K562 (cell line): Measurements from ENCODE around the gene CACNA1A. TPM values are rescaled to one million over a fixed set of nuclear protein-coding genes. Genes with fewer than 3 reads are reported as not detected.
A peak's percentile ranks its signal among the peaks of the same experiment; 100 is the strongest.

Experiments
- ASH1L ChIP-seq: fragments of 450-650 bp; IDR thresholded peaks from 2 replicates; pipeline ENCODE4 v1.6.1; 2018; ENCODE audit warnings: borderline replicate concordance, mild to moderate bottlenecking, low read depth; ENCODE audit not compliant: partially characterized antibody
- BDP1 ChIP-seq: IDR thresholded peaks from 3 replicates; pipeline ENCODE4 v1.6.1; 2011; ENCODE audit not compliant: insufficient read length, insufficient read depth
- CEBPB ChIP-seq: fragments of 450-650 bp; IDR thresholded peaks from 2 replicates; pipeline ENCODE4 v1.6.1; 2016; ENCODE audit warnings: missing genetic modification characterization, missing compliant biosample characterization
- ETV1 ChIP-seq: fragments of 450-650 bp; conservative IDR thresholded peaks from 2 replicates; pipeline ENCODE4 v1.6.1; 2016; ENCODE audit warnings: missing genetic modification characterization, control low read depth, low read depth, missing compliant biosample characterization
- FOXA1 ChIP-seq: fragments of 450-650 bp; IDR thresholded peaks from 2 replicates; pipeline ENCODE4 v1.6.1; 2016; ENCODE audit warnings: mild to moderate bottlenecking, borderline replicate concordance
- KLF1 ChIP-seq: fragments of 450-650 bp; IDR thresholded peaks from 2 replicates; pipeline ENCODE4 v1.6.1; 2016; ENCODE audit warnings: missing genetic modification characterization, missing compliant biosample characterization
- PCBP1 ChIP-seq: fragments of 200-400 bp; formaldehyde crosslinking; IDR thresholded peaks from 2 replicates; pipeline ENCODE4 v1.6.1; 2018; ENCODE audit warnings: mild to moderate bottlenecking, low read depth, low read length; ENCODE audit not compliant: poor library complexity, severe bottlenecking
- SMARCA4 ChIP-seq: fragments of 450-650 bp; IDR thresholded peaks from 2 replicates; pipeline ENCODE4 v1.6.1; 2016
- polyA plus RNA-seq, 8 experiments: library from polyadenylated mRNA; depleted of rRNA in 4 of 8; stranded (reverse) in 5 of 8; unstranded in 3 of 8; fragments of >200 nt; fragmentation: Nextera tagmentation in 2 of 8; fragmentation: Illumina TruSeq in 1 of 8; extraction: Ambion mirVana in 2 of 8; extraction: Trizol in 1 of 8; gene quantifications; 2 replicates each; pipeline versions ENCODE4 v1.2.1 to v1.2.3, GENCODE V29; 2011 to 2014; ENCODE audit warnings: inconsistent platforms in 1 of 8, missing spikeins in 1 of 8
- total RNA-seq, 7 experiments: library from RNA; depleted of rRNA in 6 of 7; stranded (reverse); fragments of >200 nt in 6 of 7; fragmentation: Illumina TruSeq in 2 of 7; extraction: Trizol in 2 of 7; gene quantifications; 2 replicates each; pipeline versions ENCODE4 v1.2.1 to v1.2.3, GENCODE V29; 2011 to 2021; ENCODE audit warnings: low replicate concordance in 1 of 7
- TF ChIP-seq, protein P1 (sequence below): fragments of 200-800 bp; sonication (Bioruptor generic); IDR thresholded peaks from 2 replicates; pipeline ENCODE4 v1.6.1; 2016; ENCODE audit warnings: missing genetic modification characterization, missing compliant biosample characterization
- TF ChIP-seq, protein P2 (sequence below): IDR thresholded peaks from 2 replicates; pipeline ENCODE4 v1.6.1; 2011; ENCODE audit warnings: borderline replicate concordance, low read depth, mild to moderate bottlenecking, moderate library complexity, low read length; ENCODE audit not compliant: insufficient read depth, poor library complexity, severe bottlenecking
- TF ChIP-seq, protein P3 (sequence below): fragments of 450-650 bp; IDR thresholded peaks from 2 replicates; pipeline ENCODE4 v1.6.1; 2016; ENCODE audit warnings: low read depth

CACNA1A gene
- total and polyA plus RNA-seq, 9 of the 15 experiments (the other 6 are each of a cell fraction or from before 2014, with no cell fraction given), result 0.03 to 0.20 (median 0.09) TPM; not detected in 1

DNA sequence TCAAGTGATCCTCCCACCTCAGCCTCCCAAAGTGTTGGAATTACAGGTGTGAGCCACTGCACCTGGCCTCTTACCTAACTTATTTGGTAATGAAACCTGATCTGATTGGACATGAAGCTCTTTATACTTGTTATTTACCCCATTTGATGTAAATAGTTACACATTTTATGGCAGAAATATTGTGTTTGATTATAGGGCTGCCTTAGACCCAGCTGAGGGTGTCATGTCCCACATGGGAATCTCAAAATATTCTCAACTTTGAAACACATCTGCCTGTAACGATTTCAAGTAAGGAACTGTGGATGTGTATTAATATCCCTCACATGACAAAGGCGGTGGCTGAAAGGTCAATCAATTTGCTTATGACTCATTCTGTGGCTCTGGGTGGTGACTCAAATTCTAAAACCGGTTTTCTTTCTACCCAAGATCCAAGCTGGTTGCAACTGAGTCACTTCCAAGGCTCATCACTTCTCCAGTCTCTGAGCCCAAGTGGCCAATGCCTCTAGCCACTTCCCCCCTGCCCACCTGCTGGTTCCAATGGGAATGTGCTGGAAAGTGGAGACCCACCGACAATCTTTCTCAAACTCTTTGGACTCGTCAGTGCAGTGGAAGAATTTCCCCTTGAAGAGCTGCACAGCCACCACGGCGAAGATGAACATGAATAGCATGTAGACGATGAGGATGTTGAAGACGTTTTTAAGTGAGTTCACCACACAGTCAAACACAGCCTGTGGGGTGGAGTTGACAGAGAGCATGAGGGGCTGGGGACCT, 245.2 kb downstream of the CACNA1A start (continued):
- TF ChIP-seq, protein P1, sequence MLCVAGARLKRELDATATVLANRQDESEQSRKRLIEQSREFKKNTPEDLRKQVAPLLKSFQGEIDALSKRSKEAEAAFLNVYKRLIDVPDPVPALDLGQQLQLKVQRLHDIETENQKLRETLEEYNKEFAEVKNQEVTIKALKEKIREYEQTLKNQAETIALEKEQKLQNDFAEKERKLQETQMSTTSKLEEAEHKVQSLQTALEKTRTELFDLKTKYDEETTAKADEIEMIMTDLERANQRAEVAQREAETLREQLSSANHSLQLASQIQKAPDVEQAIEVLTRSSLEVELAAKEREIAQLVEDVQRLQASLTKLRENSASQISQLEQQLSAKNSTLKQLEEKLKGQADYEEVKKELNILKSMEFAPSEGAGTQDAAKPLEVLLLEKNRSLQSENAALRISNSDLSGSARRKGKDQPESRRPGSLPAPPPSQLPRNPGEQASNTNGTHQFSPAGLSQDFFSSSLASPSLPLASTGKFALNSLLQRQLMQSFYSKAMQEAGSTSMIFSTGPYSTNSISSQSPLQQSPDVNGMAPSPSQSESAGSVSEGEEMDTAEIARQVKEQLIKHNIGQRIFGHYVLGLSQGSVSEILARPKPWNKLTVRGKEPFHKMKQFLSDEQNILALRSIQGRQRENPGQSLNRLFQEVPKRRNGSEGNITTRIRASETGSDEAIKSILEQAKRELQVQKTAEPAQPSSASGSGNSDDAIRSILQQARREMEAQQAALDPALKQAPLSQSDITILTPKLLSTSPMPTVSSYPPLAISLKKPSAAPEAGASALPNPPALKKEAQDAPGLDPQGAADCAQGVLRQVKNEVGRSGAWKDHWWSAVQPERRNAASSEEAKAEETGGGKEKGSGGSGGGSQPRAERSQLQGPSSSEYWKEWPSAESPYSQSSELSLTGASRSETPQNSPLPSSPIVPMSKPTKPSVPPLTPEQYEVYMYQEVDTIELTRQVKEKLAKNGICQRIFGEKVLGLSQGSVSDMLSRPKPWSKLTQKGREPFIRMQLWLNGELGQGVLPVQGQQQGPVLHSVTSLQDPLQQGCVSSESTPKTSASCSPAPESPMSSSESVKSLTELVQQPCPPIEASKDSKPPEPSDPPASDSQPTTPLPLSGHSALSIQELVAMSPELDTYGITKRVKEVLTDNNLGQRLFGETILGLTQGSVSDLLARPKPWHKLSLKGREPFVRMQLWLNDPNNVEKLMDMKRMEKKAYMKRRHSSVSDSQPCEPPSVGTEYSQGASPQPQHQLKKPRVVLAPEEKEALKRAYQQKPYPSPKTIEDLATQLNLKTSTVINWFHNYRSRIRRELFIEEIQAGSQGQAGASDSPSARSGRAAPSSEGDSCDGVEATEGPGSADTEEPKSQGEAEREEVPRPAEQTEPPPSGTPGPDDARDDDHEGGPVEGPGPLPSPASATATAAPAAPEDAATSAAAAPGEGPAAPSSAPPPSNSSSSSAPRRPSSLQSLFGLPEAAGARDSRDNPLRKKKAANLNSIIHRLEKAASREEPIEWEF (CRISPR knock-in tag), result no peak
- no peak for TF ChIP-seq ETV1 (tag)
- TF ChIP-seq, protein P2, sequence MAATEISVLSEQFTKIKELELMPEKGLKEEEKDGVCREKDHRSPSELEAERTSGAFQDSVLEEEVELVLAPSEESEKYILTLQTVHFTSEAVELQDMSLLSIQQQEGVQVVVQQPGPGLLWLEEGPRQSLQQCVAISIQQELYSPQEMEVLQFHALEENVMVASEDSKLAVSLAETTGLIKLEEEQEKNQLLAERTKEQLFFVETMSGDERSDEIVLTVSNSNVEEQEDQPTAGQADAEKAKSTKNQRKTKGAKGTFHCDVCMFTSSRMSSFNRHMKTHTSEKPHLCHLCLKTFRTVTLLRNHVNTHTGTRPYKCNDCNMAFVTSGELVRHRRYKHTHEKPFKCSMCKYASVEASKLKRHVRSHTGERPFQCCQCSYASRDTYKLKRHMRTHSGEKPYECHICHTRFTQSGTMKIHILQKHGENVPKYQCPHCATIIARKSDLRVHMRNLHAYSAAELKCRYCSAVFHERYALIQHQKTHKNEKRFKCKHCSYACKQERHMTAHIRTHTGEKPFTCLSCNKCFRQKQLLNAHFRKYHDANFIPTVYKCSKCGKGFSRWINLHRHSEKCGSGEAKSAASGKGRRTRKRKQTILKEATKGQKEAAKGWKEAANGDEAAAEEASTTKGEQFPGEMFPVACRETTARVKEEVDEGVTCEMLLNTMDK, result no peak
- TF ChIP-seq, protein P3, sequence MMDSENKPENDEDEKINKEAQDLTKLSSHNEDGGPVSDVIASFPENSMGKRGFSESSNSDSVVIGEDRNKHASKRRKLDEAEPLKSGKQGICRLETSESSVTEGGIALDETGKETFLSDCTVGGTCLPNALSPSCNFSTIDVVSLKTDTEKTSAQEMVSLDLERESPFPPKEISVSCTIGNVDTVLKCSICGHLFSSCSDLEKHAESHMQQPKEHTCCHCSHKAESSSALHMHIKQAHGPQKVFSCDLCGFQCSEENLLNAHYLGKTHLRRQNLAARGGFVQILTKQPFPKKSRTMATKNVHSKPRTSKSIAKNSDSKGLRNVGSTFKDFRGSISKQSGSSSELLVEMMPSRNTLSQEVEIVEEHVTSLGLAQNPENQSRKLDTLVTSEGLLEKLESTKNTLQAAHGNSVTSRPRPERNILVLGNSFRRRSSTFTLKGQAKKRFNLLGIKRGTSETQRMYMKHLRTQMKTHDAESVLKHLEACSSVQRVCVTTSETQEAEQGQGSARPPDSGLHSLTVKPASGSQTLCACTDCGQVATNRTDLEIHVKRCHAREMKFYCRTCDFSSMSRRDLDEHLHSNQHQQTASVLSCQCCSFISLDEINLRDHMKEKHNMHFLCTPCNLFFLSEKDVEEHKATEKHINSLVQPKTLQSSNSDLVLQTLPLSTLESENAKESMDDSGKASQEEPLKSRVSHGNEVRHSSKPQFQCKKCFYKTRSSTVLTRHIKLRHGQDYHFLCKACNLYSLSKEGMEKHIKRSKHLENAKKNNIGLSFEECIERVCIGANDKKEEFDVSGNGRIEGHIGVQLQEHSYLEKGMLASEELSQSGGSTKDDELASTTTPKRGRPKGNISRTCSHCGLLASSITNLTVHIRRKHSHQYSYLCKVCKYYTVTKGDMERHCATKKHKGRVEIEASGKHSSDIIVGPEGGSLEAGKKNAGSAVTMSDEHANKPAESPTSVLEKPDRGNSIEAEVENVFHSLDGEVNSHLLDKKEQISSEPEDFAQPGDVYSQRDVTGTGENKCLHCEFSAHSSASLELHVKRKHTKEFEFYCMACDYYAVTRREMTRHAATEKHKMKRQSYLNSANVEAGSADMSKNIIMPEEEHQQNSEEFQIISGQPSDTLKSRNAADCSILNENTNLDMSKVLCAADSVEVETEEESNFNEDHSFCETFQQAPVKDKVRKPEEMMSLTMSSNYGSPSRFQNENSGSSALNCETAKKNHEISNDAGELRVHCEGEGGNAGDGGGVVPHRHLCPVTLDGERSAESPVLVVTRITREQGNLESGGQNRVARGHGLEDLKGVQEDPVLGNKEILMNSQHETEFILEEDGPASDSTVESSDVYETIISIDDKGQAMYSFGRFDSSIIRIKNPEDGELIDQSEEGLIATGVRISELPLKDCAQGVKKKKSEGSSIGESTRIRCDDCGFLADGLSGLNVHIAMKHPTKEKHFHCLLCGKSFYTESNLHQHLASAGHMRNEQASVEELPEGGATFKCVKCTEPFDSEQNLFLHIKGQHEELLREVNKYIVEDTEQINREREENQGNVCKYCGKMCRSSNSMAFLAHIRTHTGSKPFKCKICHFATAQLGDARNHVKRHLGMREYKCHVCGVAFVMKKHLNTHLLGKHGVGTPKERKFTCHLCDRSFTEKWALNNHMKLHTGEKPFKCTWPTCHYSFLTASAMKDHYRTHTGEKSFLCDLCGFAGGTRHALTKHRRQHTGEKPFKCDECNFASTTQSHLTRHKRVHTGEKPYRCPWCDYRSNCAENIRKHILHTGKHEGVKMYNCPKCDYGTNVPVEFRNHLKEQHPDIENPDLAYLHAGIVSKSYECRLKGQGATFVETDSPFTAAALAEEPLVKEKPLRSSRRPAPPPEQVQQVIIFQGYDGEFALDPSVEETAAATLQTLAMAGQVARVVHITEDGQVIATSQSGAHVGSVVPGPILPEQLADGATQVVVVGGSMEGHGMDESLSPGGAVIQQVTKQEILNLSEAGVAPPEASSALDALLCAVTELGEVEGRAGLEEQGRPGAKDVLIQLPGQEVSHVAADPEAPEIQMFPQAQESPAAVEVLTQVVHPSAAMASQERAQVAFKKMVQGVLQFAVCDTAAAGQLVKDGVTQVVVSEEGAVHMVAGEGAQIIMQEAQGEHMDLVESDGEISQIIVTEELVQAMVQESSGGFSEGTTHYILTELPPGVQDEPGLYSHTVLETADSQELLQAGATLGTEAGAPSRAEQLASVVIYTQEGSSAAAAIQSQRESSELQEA, result no peak
- peak; percentile 79; the same call in 1 of the 2 replicates for TF ChIP-seq SMARCA4
- TF ChIP-seq KLF1 (tag), result no peak
- no peak for TF ChIP-seq BDP1
- no peak for TF ChIP-seq CEBPB (tag)
- TF ChIP-seq PCBP1, result no peak
- no peak for TF ChIP-seq FOXA1
- TF ChIP-seq ASH1L, result no peak
